CD4-positive, CD25-positive, alpha-beta regulatory T cell (primary cell): ENCODE measurements around the gene PTPRG. TPM values are rescaled to one million over a fixed set of nuclear protein-coding genes. Genes with fewer than 3 reads are reported as not detected.

Experiments used
- ATAC-seq, 2 donors: fragments of 150-1000 bp; cut with Tn5 transposase; one replicate each; pipeline ENCODE4 v1.10.0; 2021; ENCODE audit warnings: low read depth in 2 of 2, moderate number of reproducible peaks in 2 of 2, moderate library complexity in 1 of 2
- DNase-seq, 3 donors: peaks; one replicate each; pipeline versions ENCODE4 v3.0.0 to v3.0.0-alpha.2; 2012 to 2022; ENCODE audit warnings: mixed read lengths in 1 of 3
- H3K27ac ChIP-seq: one replicate; pipeline ENCODE4 v1.7.0; 2013; ENCODE audit warnings: mild to moderate bottlenecking, low read length; ENCODE audit not compliant: insufficient read depth, poor library complexity, severe bottlenecking
- H3K27me3 ChIP-seq: one replicate; pipeline ENCODE4 v1.7.0; 2013; ENCODE audit warnings: low read length; ENCODE audit not compliant: control insufficient read depth, insufficient read depth
- H3K36me3 ChIP-seq: one replicate; pipeline ENCODE4 v1.7.0; 2013; ENCODE audit warnings: mild to moderate bottlenecking, low read length, moderate library complexity; ENCODE audit not compliant: control insufficient read depth, insufficient read depth
- H3K4me1 ChIP-seq: 2 replicates; pipeline ENCODE4 v1.7.0; 2013; ENCODE audit warnings: mild to moderate bottlenecking, low read length; ENCODE audit not compliant: insufficient read depth, control insufficient read depth, poor library complexity, severe bottlenecking
- H3K4me3 ChIP-seq: one replicate; pipeline ENCODE4 v1.7.0; 2013; ENCODE audit warnings: low read depth, mild to moderate bottlenecking, low read length, moderate library complexity
- H3K9me3 ChIP-seq, 2 experiments: 1 replicate in 1 of 2; 2 replicates in 1 of 2; pipeline ENCODE4 v1.7.0; 2013; ENCODE audit warnings: low read length in 2 of 2, mild to moderate bottlenecking in 1 of 2, moderate library complexity in 1 of 2; ENCODE audit not compliant: control insufficient read depth in 2 of 2
- H3K27ac Mint-ChIP-seq, 3 donors: one replicate each; pipeline ENCODE4 v1.8.0; 2020 to 2022; ENCODE audit warnings: mild to moderate bottlenecking in 3 of 3, mixed read lengths in 3 of 3, moderate library complexity in 2 of 3
- H3K27me3 Mint-ChIP-seq: one replicate; pipeline ENCODE4 v1.8.0; 2022; ENCODE audit warnings: mild to moderate bottlenecking, mixed read lengths
- H3K36me3 Mint-ChIP-seq: one replicate; pipeline ENCODE4 v1.8.0; 2020; ENCODE audit warnings: mixed read lengths
- H3K4me1 Mint-ChIP-seq, 4 donors: one replicate each; pipeline ENCODE4 v1.8.0; 2020 to 2022; ENCODE audit warnings: mixed read lengths in 4 of 4, mild to moderate bottlenecking in 1 of 4
- H3K4me3 Mint-ChIP-seq, 4 donors: one replicate each; pipeline ENCODE4 v1.8.0; 2020 to 2022; ENCODE audit warnings: mild to moderate bottlenecking in 4 of 4, mixed read lengths in 4 of 4, moderate library complexity in 3 of 4
- H3K9me3 Mint-ChIP-seq, 7 donors: one replicate each; pipeline ENCODE4 v1.8.0; 2020 to 2022; ENCODE audit warnings: mixed read lengths in 7 of 7, mild to moderate bottlenecking in 3 of 7, moderate library complexity in 2 of 7
- polyA plus RNA-seq, 4 donors: library from polyadenylated mRNA; unstranded; fragments of 300-500 nt; fragmentation: Illumina TruSeq; gene quantifications; one replicate each; pipeline ENCODE4 v1.2.3, GENCODE V29; 2021
- total RNA-seq: library from RNA; stranded (reverse); gene quantifications from one replicate; pipeline ENCODE4 v1.2.3, GENCODE V29; 2022

PTPRG gene
- total and polyA plus RNA-seq, 5 donors from 2014 or later, result not detected

- no peak for ATAC-seq
- H3K27ac ChIP-seq, result no peak overlapping the region
Observed at GRCh38 chr3:61876797-61877196, 315.4 kb downstream of the PTPRG start.

GRCh38 chr3:61877359-61878138 lies 316.2 kb downstream of the PTPRG start:
- no peaks in the 10 kb centered on the region for H3K4me1 ChIP-seq
- H3K36me3 ChIP-seq, result no peaks in the 10 kb centered on the region
- H3K27me3 Mint-ChIP-seq, result no peaks in the 10 kb centered on the region
- H3K27ac Mint-ChIP-seq, result no peak overlapping the region
- H3K27ac ChIP-seq, result no peak overlapping the region
- H3K27me3 ChIP-seq, result no peaks in the 10 kb centered on the region
- peaks cover 0 to 3% (median 0%) of the 10 kb centered on the region in 7 donors for H3K9me3 Mint-ChIP-seq
- H3K9me3 ChIP-seq, result no peaks in the 10 kb centered on the region
- ATAC-seq (no peak), DNase-seq (no peak)
- H3K4me3 Mint-ChIP-seq, result no peak overlapping the region
- H3K36me3 Mint-ChIP-seq, result no peaks in the 10 kb centered on the region
- no peaks in the 10 kb centered on the region for H3K4me1 Mint-ChIP-seq
- H3K4me3 ChIP-seq, result no peak overlapping the region

More at GRCh38 chr3:61876797-61877196, 315.4 kb downstream of the PTPRG start:
- Mint-ChIP-seq H3K27me3 (no peaks in the 10 kb centered on the region), H3K36me3 (no peaks in the 10 kb centered on the region), H3K27ac (no peak overlapping the region), H3K4me1 (no peaks in the 10 kb centered on the region), H3K9me3 (peaks cover 0 to 3% (median 0%) of the 10 kb centered on the region in 7 donors), H3K4me3 (no peak overlapping the region)
- no peak overlapping the region for H3K4me3 ChIP-seq
- no peak for DNase-seq
- H3K27me3 ChIP-seq, result no peaks in the 10 kb centered on the region
- no peaks in the 10 kb centered on the region for H3K4me1 ChIP-seq
- H3K9me3 ChIP-seq, result no peaks in the 10 kb centered on the region
- no peaks in the 10 kb centered on the region for H3K36me3 ChIP-seq

- Histone ChIP-seq H3K27me3 (no peaks in the 10 kb centered on the region), H3K36me3 (no peaks in the 10 kb centered on the region), H3K27ac (no peak overlapping the region), H3K4me1 (no peaks in the 10 kb centered on the region), H3K9me3 (no peaks in the 10 kb centered on the region), H3K4me3 (no peak overlapping the region)
- H3K4me1 Mint-ChIP-seq, result no peaks in the 10 kb centered on the region
- no peak overlapping the region for H3K27ac Mint-ChIP-seq
- H3K36me3 Mint-ChIP-seq, result no peaks in the 10 kb centered on the region
- DNase-seq (no peak), ATAC-seq (no peak)
- no peak overlapping the region for H3K4me3 Mint-ChIP-seq
- H3K9me3 Mint-ChIP-seq, result no peaks in the 10 kb centered on the region
- no peaks in the 10 kb centered on the region for H3K27me3 Mint-ChIP-seq
Observed at GRCh38 chr3:61882253-61882652, 320.9 kb downstream of the PTPRG start.

- Mint-ChIP-seq H3K4me1 (no peaks in the 10 kb centered on the region), H3K36me3 (no peaks in the 10 kb centered on the region), H3K27ac (no peak overlapping the region), H3K9me3 (peaks cover 0 to 2% (median 0%) of the 10 kb centered on the region in 7 donors), H3K27me3 (peaks cover 4% of the 10 kb centered on the region), H3K4me3 (no peak overlapping the region)
- Histone ChIP-seq H3K27me3 (no peaks in the 10 kb centered on the region), H3K9me3 (no peaks in the 10 kb centered on the region), H3K27ac (no peak overlapping the region), H3K4me1 (no peaks in the 10 kb centered on the region), H3K36me3 (no peaks in the 10 kb centered on the region), H3K4me3 (no peak overlapping the region)
- no peak for ATAC-seq
- DNase-seq, result no peak
Observed at GRCh38 chr3:61884794-61885193, 323.4 kb downstream of the PTPRG start.

GRCh38 chr3:61885414-61885813 lies 324.0 kb downstream of the PTPRG start:
- Histone ChIP-seq H3K27me3 (no peaks in the 10 kb centered on the region), H3K4me3 (no peak overlapping the region), H3K36me3 (no peaks in the 10 kb centered on the region), H3K4me1 (no peaks in the 10 kb centered on the region), H3K9me3 (no peaks in the 10 kb centered on the region), H3K27ac (no peak overlapping the region)
- Mint-ChIP-seq H3K36me3 (no peaks in the 10 kb centered on the region), H3K9me3 (peaks cover 0 to 2% (median 0%) of the 10 kb centered on the region in 7 donors), H3K4me1 (no peaks in the 10 kb centered on the region), H3K27ac (peak overlapping the region in 1 of 3 donors; percentile 83), H3K4me3 (no peak overlapping the region), H3K27me3 (peaks cover 5% of the 10 kb centered on the region)
- no peak for DNase-seq
- ATAC-seq, result no peak

- Mint-ChIP-seq H3K4me1 (no peaks in the 10 kb centered on the region), H3K27ac (no peak overlapping the region), H3K27me3 (peaks cover 5% of the 10 kb centered on the region), H3K9me3 (peaks cover 0 to 3% (median 0%) of the 10 kb centered on the region in 7 donors), H3K36me3 (no peaks in the 10 kb centered on the region), H3K4me3 (no peak overlapping the region)
- no peaks in the 10 kb centered on the region for H3K4me1 ChIP-seq
- no peak overlapping the region for H3K4me3 ChIP-seq
- DNase-seq, result no peak
- H3K27me3 ChIP-seq, result no peaks in the 10 kb centered on the region
- H3K27ac ChIP-seq, result no peak overlapping the region
- H3K36me3 ChIP-seq, result no peaks in the 10 kb centered on the region
- H3K9me3 ChIP-seq, result no peaks in the 10 kb centered on the region
- no peak for ATAC-seq
Observed at GRCh38 chr3:61887206-61887605, 325.8 kb downstream of the PTPRG start.

GRCh38 chr3:61889259-61889658 lies 327.9 kb downstream of the PTPRG start:
- peaks cover 0 to 5% (median 0%) of the 10 kb centered on the region in 7 donors for H3K9me3 Mint-ChIP-seq
- no peaks in the 10 kb centered on the region for H3K9me3 ChIP-seq
- H3K4me1 Mint-ChIP-seq, result no peaks in the 10 kb centered on the region
- peaks cover 5% of the 10 kb centered on the region for H3K27me3 Mint-ChIP-seq
- no peaks in the 10 kb centered on the region for H3K36me3 Mint-ChIP-seq
- no peak overlapping the region for H3K4me3 Mint-ChIP-seq
- no peaks in the 10 kb centered on the region for H3K27me3 ChIP-seq
- no peak overlapping the region for H3K27ac Mint-ChIP-seq
- no peaks in the 10 kb centered on the region for H3K36me3 ChIP-seq
- ATAC-seq (no peak), DNase-seq (no peak)
- no peaks in the 10 kb centered on the region for H3K4me1 ChIP-seq
- H3K4me3 ChIP-seq, result no peak overlapping the region
- no peak overlapping the region for H3K27ac ChIP-seq

GRCh38 chr3:61890167-61890566 lies 328.8 kb downstream of the PTPRG start:
- H3K4me1 Mint-ChIP-seq, result no peaks in the 10 kb centered on the region
- no peak overlapping the region for H3K4me3 Mint-ChIP-seq
- Histone ChIP-seq H3K36me3 (no peaks in the 10 kb centered on the region), H3K4me1 (no peaks in the 10 kb centered on the region), H3K27ac (no peak overlapping the region), H3K27me3 (no peaks in the 10 kb centered on the region), H3K4me3 (no peak overlapping the region), H3K9me3 (no peaks in the 10 kb centered on the region)
- H3K27ac Mint-ChIP-seq, result no peak overlapping the region
- no peaks in the 10 kb centered on the region for H3K36me3 Mint-ChIP-seq
- peaks cover 5% of the 10 kb centered on the region for H3K27me3 Mint-ChIP-seq
- peaks cover 0 to 5% (median 0%) of the 10 kb centered on the region in 7 donors for H3K9me3 Mint-ChIP-seq
- DNase-seq (no peak), ATAC-seq (no peak)
